Measurements from ENCODE around the gene FASTKD2.

FASTKD2 gene

DNA sequence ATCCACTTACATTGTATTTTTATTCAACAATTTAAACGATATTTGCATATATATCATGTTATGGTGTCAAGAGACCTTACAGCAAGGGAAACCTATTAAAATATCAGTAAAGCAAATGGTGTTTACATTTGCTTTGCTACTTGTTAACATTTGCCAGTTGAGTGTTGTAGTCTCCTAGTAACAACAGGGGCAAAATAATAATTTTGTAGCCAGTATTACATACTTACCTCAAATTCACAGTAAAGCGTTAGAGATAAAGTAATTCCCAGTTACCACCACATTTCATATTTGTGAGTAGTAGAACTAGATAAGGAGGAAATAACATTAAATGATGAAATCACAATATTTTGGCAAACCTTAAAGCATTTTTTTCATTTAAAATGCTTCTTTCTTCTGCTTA, 71.3 kb downstream of the FASTKD2 start:
- DNase-seq (ENCODE audit: low read depth in 3 of 3, low spot score in 1 of 3), result no peak

DNA sequence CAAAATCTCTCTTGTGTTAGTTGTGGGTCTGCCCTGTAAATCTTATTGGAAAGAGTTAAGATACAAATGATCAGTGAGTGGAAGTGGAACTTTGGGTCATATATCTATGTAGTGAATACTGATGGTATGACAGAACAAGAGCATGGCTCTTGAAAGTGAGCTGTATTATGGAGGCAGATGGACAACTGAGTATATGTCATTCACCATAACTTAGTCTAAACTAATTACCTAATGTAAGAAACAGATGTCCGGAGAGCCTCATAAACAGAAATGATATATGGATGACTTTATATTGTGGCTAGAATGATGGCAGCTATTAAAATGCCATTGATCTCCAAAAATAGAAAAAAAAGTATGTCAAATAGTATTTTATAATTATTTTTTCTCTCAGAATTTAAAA, 72.4 kb downstream of the FASTKD2 start:
- no peak for DNase-seq (ENCODE audit: low read depth in 3 of 3, low spot score in 1 of 3)

DNA sequence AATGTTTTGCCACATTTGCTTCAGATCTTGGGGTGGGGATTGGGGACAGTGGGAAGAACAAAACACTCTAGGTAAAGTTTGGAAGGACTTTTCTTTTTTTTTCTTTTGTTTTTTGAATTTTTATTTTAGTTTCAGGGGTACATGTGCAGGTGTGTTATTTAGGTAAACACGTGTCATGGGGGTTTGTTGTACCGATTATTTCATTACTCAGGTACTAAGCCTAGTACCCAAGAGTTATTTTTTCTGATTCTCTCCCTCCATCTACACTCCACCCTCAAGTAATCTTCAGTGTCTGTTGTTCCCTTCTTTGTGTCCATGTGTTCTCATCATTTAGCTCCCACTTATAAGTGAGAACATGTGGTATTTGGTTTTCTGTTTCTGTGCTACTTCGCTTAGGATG, 73.3 kb downstream of the FASTKD2 start:
- no peak for DNase-seq (ENCODE audit: low read depth in 3 of 3, low spot score in 1 of 3)

DNA sequence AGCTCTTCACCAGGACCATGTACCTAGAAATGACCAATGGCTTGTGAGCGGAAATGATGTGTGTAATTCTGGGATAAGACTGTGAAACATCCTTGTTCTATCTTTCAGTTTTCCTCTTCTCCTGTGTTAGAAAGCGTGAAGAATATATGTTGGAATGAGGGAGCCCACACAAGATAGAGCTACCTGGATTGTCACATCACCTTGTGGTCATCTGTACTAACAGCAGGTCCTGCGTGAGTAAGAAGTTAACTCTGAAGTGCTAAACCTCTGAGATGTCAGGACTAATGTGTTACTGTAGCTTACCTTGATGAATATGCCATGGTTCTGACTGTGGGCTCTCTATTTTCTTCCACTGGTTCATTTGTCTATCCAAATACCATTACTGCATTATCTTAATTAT, 75.6 kb downstream of the FASTKD2 start:
- DNase-seq (ENCODE audit: low read depth in 3 of 3, low spot score in 1 of 3), result no peak
